BJ (cell line): ENCODE data around the gene UBD. TPM values are rescaled to one million over a fixed set of nuclear protein-coding genes. Genes with fewer than 3 reads are reported as not detected.

Experiments used
- CTCF ChIA-PET: fragments of 350-600 bp; formaldehyde crosslinking; extraction: SDS; loops from one replicate; lab custom pipeline; 2021; ENCODE audit warnings: antibody characterized with exemption, inconsistent platforms; lab: Yijun Ruan, JAX
- POLR2A ChIA-PET: fragments of 300-600 bp; sonication (Branson Sonifier 250); formaldehyde crosslinking; extraction: SDS; loops from one replicate; lab custom pipeline; 2021; ENCODE audit warnings: antibody characterized with exemption; lab: Charles Lee
- DNase-seq: peaks from one replicate; pipeline ENCODE4 v3.0.0-alpha.2; 2011; ENCODE audit warnings: low read depth
- H3K27me3 ChIP-seq: 2 replicates; pipeline ENCODE4 v1.6.0; 2011; ENCODE audit warnings: low read length; ENCODE audit not compliant: control insufficient read depth, insufficient read depth
- H3K36me3 ChIP-seq: 2 replicates; pipeline ENCODE4 v1.5.1; 2011; ENCODE audit warnings: low read length; ENCODE audit not compliant: control insufficient read depth, insufficient read depth
- H3K4me3 ChIP-seq: 2 replicates; pipeline ENCODE4 v1.5.1; 2011; ENCODE audit warnings: low read depth, mild to moderate bottlenecking, control low read depth, low read length
- polyA plus RNA-seq: library from polyadenylated mRNA; depleted of rRNA; stranded (reverse); fragments of >200 nt; gene quantifications from 2 replicates; pipeline ENCODE4 v1.2.3, GENCODE V29; 2011
- TF ChIP-seq, protein P1 (sequence below): IDR thresholded peaks from 2 replicates; pipeline ENCODE4 v1.5.1; 2011; ENCODE audit warnings: low read depth, mild to moderate bottlenecking, control low read depth, inconsistent platforms, low read length, moderate library complexity; ENCODE audit not compliant: insufficient read depth

Gene UBD
- polyA plus RNA-seq, 1 experiment, result not detected

DNA sequence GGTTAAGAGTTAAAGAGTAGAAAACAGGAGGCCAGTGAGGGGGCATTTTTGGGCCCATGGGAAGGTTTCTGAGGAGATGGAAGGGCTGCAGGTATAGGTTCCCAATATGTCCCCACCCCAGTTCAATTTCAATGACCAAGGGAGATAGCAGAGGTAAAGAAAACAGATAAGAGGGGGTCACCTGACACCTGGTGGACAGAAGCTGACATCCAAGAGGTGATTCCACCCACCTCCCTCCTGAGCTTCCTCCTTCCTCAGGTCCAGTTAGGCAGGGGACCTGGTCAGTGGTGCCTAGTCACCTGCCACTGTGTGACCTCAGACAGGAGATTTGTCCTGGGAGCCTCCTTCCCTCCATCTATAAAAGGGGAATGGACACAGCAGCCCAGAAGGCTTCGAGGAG is 42.3 kb downstream of the UBD start:
- Histone ChIP-seq H3K36me3 (no peaks in the 10 kb centered on the region), H3K4me3 (no peak overlapping the region), H3K27me3 (no peaks in the 10 kb centered on the region)
- ChIA-PET CTCF (no interaction called here), POLR2A (no interaction called here)
- TF ChIP-seq, protein P1, sequence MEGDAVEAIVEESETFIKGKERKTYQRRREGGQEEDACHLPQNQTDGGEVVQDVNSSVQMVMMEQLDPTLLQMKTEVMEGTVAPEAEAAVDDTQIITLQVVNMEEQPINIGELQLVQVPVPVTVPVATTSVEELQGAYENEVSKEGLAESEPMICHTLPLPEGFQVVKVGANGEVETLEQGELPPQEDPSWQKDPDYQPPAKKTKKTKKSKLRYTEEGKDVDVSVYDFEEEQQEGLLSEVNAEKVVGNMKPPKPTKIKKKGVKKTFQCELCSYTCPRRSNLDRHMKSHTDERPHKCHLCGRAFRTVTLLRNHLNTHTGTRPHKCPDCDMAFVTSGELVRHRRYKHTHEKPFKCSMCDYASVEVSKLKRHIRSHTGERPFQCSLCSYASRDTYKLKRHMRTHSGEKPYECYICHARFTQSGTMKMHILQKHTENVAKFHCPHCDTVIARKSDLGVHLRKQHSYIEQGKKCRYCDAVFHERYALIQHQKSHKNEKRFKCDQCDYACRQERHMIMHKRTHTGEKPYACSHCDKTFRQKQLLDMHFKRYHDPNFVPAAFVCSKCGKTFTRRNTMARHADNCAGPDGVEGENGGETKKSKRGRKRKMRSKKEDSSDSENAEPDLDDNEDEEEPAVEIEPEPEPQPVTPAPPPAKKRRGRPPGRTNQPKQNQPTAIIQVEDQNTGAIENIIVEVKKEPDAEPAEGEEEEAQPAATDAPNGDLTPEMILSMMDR, result no peak
- no peak for DNase-seq

DNA sequence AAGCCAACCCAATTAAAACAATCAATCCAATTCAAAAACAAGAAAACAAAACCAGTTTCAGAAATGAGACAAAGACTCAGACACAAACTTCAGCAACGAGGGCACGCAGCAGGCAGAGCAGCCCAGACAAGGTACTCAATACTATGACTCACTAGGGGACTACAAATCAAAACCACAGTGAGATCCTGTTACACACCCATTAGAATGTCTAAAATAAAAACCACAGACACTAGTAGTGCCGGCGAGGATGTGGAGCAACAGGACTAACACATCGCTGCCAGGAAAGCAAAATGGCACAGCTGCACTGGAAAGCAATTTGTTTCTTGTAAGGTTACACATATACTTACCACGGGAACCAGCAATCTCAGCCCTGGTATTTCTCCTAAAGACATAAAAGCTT is 43.4 kb downstream of the UBD start:
- Histone ChIP-seq H3K4me3 (no peak overlapping the region), H3K36me3 (no peaks in the 10 kb centered on the region), H3K27me3 (no peaks in the 10 kb centered on the region)
- TF ChIP-seq, protein P1, result no peak
- POLR2A ChIA-PET, result no interaction called here
- CTCF ChIA-PET, result no interaction called here
- DNase-seq, result no peak

DNA sequence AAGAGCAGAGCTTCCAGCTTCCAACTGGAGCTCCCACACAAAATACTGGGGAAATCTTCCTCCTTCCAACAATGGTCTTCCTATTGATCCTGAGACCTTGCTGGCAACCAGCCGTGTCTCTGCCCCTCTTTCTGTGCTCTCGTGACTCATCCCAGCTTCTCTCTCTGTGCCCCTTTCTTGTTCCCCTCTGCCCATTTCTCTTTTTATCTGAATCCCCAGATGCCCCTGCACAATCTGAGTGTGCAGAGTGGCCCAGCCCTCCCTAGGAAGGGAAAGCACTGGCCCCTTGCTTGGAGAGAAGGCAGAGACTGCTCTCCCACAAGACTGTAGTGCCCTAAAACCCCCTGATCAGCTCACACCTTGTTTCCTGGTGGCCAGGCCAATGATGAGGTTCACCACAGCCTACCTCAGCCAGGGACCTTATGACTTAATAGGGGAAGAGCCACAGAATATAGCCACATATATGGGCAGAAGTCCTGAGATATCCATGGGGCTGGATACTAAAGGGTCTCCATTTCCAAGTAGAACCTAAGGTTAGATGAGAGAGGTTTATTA is 48.7 kb downstream of the UBD start:
- POLR2A ChIA-PET, result no interaction called here
- no peaks in the 10 kb centered on the region for H3K36me3 ChIP-seq
- H3K27me3 ChIP-seq, result no peaks in the 10 kb centered on the region
- no peak for DNase-seq
- TF ChIP-seq, protein P1, result no peak
- no peak overlapping the region for H3K4me3 ChIP-seq
- CTCF ChIA-PET, result no interaction called here

DNA sequence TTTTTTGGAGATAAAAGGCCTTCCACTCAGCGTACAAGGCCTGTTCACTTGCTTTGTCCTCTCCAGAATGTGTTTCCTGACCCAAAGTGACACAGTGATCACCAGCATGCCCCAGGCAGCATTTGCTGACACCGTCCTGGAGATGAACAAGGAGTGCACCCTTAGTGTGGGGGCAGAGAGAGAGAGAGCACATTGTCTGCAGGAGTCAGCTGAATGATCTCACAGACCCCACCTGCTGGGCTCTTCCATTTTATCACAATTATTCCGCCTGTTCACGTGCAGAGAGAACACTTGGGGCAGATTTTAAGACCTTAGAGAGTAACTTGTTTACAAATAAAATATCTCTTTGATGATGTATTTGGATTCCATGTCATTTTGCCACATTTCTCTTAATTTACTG is 49.3 kb downstream of the UBD start:
- no peaks in the 10 kb centered on the region for H3K27me3 ChIP-seq
- TF ChIP-seq, protein P1, result no peak
- CTCF ChIA-PET, result no interaction called here
- POLR2A ChIA-PET, result no interaction called here
- no peak overlapping the region for H3K4me3 ChIP-seq
- DNase-seq, result no peak
- H3K36me3 ChIP-seq, result no peaks in the 10 kb centered on the region

DNA sequence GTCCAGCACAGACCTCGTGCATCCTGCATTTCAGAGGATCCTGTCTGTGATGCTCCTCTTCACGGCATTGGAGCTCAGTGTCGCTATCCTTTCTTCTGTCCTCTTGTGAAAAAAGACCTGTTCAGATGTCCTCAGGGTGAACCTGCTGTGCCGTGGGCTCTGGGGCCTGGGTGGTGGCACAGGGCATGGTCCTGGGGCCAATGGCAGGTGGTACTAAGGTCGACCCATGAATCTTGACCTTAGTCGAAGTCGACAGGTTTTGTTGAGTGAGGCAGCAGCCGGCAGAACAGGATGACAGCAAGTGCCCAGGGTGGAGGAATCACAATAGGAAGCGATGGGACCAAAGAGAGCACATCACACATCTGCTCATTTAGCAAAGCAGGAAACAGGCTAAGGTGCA is 49.8 kb downstream of the UBD start:
- TF ChIP-seq, protein P1, result no peak
- ChIA-PET CTCF (no interaction called here), POLR2A (no interaction called here)

More for the DNA sequence above, 49.8 kb downstream of the UBD start:
- Histone ChIP-seq H3K36me3 (no peaks in the 10 kb centered on the region), H3K4me3 (no peak overlapping the region), H3K27me3 (no peaks in the 10 kb centered on the region)
- no peak for DNase-seq
